Anterior cingulate cortex (tissue), 58 donors: ENCODE measurements around the gene B3GALT6.
A peak's percentile ranks its signal among the peaks of the same experiment; 100 is the strongest.
"Not testable (repeated sequence)": the region's sequence is repeated elsewhere in the genome, so short reads cannot be mapped to it uniquely, and the experiment has no call there.

ENCODE experiments used
- DNase-seq, 58 donors: peaks; one replicate each; lab custom pipeline; 2025; lab: John Stamatoyannopoulos, UW

B3GALT6 gene

DNA sequence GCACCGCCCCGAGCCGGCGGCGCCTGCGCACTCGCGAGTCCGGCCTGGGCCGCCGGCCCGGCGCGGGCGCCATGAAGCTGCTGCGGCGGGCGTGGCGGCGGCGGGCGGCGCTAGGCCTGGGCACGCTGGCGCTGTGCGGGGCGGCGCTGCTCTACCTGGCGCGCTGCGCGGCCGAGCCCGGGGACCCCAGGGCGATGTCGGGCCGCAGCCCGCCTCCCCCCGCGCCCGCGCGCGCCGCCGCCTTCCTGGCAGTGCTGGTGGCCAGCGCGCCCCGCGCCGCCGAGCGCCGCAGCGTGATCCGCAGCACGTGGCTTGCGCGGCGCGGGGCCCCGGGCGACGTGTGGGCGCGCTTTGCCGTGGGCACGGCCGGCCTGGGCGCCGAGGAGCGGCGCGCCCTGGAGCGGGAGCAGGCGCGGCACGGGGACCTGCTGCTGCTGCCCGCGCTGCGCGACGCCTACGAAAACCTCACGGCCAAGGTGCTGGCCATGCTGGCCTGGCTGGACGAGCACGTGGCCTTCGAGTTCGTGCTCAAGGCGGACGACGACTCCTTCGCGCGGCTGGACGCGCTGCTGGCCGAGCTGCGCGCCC is at the start of gene B3GALT6:
B3GALT6 (plus strand) TSS at position 30 of the 588 bp plus-strand sequence; CDS start at position 72, 42 bp downstream.
- DNase-seq = peak in 10 of 58 donors; percentile 6 to 58 (median 52)

DNA sequence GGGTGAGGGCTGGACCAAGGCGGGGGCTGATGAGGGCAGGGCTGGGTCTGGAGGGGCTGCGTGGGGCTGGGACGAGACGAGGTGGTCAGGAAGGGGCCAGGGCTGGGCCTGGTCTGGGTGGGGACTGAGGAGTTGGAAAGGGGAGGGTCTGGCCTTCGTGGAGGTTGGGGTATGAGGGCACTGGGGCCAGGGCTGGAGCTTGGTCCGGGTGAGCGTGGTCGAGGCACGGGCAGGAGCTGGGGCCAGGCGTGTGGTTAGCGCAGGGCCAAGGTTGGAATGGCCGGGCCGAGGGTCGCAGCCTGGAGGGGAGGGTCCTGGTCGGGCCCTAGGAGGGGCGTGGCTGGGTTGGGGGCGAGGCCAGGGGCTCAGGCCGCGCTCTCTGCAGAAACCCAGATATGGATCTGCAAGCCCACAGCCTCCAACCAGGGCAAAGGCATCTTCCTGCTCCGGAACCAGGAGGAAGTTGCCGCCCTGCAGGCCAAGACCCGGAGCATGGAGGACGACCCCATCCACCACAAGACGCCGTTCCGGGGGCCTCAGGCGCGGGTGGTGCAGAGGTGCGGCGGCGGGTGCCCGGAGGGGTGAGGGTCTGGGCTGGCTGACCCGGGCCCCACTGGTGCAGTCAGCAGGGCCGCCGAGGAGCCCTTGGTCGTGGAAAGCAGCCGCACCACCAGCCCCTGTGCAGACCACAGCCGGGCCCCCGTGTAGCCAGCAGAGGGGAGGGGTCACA is 49.4 kb upstream of the B3GALT6 start:
- no peak for DNase-seq

GRCh38 chr1:1183221-1183747 is 48.8 kb upstream of the B3GALT6 start:
- no peak for DNase-seq

DNA sequence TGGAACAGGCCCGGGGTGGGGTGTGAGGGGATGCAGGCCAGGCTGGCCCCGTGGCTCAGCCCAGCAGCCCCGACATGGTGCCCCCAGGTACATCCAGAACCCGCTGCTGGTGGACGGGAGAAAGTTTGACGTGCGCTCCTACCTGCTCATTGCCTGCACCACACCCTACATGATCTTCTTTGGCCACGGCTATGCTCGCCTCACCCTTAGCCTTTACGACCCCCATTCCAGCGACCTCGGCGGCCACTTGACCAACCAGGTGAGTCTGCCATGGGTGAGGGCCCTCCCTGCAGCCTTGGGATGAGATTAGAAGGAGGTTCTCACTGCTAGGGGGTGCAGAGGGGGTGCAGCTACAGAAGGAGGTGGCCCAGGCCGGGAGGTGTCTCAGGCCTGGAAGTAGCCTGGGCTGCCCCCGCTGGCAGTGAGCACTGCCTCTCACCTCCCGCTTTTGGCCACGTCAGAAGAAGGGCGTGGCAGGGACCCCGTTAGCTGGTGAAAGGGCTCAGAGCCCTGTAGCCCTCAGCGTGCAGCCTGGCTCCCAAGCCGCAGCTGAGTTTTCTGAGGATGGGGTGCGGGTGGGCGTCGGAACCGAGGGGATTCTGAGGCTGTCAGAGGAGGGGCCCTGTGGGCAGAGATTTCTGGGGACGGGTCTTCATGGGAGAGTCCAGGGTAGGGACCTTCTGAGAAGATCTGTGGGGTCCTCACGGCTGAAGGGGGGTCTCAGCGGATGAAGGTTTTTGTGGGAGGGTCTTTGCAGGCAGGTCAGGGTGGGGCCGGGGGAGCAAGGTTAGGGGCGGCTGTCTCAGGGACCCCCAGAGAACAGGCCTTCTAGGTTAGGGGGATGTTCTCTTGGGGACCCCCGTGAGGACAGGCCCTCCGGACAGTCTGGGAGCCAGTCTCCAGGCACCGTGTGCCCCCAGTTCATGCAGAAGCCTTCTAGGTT is 47.9 kb upstream of the B3GALT6 start:
- DNase-seq = no peak

DNA sequence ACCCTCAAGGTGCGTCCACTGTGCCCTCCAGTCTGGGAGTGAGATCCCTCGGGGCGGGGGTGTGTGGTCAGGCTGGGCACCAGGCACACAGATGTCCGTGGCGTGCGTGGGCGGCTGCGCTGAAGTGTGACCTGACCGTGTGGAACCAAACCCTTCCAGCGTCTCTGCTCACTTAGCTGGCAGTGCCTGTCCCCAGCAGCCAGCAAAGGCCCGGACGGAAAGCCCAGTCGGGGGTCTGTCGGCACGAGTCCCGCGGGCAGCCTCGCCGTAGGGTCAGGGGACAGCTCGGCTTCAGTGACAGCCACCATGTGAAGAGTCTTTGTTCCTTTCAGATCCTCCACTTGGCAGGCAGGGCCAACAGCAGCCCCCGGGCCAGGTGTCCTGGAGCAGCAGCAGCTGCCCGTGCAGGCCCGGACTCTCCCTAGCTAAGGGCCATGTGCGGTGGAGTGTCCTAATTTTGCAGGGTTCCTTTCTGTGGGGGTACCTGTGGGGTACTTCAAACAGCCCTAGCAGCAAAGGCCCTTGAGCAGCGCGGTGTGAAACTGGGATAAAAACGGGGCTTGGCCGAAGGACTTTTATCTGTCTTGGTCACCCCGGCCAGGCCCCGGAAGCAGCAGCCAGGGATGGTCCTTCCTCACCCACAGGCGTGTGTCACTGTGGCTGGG is 46.8 kb upstream of the B3GALT6 start:
- DNase-seq = peak in 33 of 58 donors; percentile 5 to 74 (median 41)

DNA sequence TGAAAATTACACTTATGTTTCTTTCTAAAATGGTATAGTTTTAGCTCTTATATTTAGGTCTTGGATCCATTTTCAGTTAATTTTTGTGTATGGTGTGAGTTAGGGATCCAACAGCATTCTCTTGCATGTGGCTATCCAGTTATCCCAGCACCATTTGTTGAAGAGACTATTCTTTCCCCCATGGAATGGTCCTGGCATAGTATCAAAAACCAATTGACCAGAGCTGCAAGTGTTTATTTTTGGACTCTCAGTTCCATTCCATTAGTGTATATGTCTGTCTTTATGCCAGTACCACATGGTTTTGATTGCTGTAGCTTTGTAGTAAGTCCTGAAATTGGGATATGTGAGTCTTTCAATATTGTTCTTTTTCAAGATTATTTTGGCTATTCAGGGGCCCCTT is 44.1 kb upstream of the B3GALT6 start:
- no peak for DNase-seq

DNA sequence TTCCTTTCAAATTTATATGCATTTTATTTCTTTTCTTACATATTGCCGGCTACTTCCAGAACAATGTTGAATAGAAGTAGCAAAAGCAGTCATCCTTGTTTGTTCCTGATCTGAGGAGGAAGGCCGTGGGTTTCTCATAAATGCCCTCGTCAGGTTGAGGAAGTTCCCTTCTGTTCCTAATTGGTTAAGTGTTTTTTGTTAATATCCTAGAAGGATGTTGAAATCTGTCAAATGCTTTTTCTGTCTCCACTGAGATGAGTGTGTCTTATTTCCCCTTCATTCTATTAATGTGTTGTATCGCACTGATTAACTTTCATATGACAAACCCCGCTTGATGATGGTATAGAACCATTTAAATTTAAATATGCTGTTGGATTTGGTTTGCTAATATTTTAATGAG is 42.9 kb upstream of the B3GALT6 start:
- no peak for DNase-seq

GRCh38 chr1:1191734-1192133 is 40.3 kb upstream of the B3GALT6 start:
- no peak for DNase-seq

GRCh38 chr1:1194723-1195122 is 37.3 kb upstream of the B3GALT6 start:
- DNase-seq = no peak

DNA sequence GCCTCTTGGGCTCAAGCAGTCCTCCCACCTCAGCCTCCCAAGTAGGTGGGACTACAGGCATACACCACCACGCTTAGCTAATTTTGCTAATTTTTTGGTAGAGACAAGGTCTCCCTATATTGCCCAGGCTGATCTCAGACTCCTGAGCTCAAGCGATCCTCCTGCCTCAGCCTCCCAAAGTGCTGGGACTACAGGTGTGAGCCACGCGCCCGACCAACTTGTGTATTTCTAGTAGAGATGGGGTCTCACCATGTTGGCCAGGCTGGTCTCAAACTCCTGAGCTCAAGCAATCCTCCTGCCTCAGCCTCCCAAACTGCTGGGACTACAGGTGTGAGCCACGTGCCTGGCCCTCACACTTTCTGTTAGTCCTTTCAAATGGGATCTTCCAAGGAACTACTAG is 36.3 kb upstream of the B3GALT6 start:
- DNase-seq = not testable (repeated sequence)

DNA sequence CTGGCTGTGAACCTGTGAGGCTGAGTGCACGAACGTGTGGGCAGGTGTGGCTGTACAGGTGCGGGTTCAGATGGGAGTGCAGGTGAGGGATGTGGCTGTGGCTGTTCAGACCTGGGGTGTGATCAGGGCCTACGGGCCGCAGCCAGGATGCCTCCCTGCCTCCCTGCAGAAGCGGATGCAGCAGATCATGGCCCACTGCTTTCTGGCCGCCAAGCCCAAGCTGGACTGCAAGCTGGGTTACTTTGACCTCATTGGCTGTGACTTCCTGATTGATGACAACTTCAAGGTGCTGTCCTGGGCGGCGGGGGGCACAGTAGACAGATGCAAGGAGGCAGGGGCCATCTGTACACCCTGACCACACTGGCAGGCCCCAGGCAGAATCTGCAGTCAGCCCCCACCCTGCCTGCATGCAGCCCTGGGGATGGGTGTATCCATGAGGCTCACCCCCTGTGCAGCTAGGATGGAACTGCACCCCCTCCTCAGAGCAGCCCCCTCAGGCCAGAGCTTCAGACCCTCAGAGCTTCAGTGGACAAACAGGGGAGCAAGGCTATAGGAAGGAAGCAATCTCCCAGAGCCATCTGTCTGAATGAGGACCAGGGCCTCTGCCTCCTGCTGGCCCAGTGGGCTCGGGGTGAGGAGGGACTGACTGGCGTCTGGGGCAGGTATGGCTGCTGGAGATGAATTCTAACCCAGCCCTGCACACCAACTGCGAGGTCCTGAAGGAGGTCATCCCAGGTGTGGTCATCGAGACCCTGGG is 35.4 kb upstream of the B3GALT6 start:
- no peak for DNase-seq

- no peak for DNase-seq
Observed at GRCh38 chr1:1197188-1197500, 34.9 kb upstream of the B3GALT6 start.

DNA sequence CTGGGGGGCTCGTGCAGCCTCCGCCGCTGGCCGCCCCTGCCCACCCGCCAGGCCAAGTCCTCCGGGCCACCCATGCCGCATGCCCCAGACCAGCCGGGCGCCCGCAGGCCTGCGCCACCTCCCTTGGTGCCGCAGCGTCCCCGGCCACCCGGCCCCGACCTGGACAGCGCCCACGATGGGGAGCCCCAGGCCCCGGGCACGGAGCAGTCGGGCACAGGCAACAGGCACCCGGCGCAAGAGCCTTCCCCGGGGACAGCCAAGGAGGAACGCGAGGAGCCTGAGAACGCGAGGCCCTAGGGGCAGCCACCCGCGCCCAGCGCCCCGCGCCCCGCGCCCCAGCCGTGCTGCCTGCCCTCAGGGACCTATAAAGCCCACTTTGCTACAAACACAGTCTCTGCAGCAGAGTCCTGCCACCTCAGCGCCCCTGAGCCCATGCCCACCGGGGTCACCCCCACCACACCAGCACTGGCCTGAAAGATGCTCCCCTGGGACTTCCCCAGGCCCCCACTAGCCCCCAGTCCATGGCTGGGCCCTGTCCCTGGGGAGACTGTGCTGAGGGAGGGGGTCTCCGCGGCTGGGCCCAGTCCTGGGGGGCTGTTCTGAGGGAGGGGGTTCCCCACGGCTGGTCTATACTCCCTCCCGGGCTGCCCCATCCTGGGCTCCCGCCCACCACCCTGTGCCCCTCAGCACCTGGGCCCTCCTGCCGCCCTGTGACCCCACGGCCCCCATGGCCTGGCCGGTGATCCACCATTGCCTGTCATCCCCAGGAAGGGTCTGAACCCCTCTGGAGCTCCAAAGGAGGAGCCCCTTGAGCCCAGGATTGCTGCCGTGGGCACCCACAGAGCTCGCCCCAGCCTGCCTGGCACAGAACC is 34.2 kb upstream of the B3GALT6 start:
- no peak for DNase-seq

GRCh38 chr1:1198423-1199140 is 33.5 kb upstream of the B3GALT6 start:
- no peak for DNase-seq

DNA sequence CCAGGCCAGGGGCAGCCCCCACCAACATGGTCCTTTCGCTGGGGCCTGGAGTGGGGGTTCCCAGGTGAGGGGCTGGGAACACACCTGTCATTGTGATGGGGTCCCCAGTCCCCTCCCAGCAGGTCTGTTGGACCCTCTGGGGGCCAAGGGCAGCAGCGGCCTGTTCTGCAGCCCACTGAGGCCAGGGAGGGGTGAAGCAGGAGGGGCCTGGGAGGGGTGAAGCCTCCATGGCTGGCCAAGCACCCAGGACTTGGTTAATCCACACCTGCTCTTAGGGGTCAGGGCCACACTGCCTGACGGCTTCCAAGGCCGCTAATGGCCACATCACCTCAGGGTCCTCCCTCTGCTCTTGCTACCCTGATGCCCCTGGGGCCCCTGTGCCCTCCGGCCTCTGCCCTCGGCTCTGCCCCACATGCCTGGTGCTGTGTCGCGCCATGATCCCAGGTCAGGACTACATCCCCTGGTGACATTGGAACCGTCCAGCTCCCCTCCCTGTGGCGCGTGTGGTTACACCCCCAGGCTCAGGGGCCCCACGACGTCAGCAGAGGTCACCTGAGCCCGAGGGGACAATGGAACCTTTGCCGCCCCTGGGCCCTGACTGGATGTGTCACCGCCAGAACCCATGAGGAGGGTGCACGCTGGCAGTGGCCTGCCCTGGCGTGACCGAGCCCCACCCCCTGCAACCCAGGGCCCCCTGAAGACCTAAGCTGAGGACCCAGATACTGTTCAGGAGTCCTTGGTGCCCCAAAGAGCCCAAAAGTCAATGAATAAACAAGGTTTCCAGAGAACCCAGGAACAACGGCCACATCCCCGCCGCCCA is 32.7 kb upstream of the B3GALT6 start:
- DNase-seq = no peak

GRCh38 chr1:1199961-1200875 is 31.8 kb upstream of the B3GALT6 start:
- DNase-seq = no peak
